ENCODE results near the gene PREPL. TPM values are rescaled to one million over a fixed set of nuclear protein-coding genes. Genes with fewer than 3 reads are reported as not detected.
"Not testable (repeated sequence)": the region's sequence is repeated elsewhere in the genome, so short reads cannot be mapped to it uniquely, and the experiment has no call there.

The PREPL gene
- total and polyA plus RNA-seq, 2 of the 4 experiments (the other 2 are of a cell fraction), result 27.6 to 39.6 TPM

- H3K4me3 ChIP-seq (ENCODE audit: insufficient read depth, low read depth, low read length); H3K56ac ChIP-seq (ENCODE audit: extremely low read depth, insufficient read depth, low read length); H4K5ac ChIP-seq (ENCODE audit: low read depth, low read length); H3K36me3 ChIP-seq (ENCODE audit: control insufficient read depth, insufficient read depth, low read length); H3K79me1 ChIP-seq (ENCODE audit: low read depth in 1 of 2, low read length in 2 of 2); H3K4me2 ChIP-seq (ENCODE audit: low read depth, low read length); POLR2A ChIA-PET (ENCODE audit: unreplicated experiment); H3K9me1 ChIP-seq (ENCODE audit: insufficient read depth, low read length); CTCF ChIA-PET; H2BK5ac ChIP-seq (ENCODE audit: low read depth, low read length, poor library complexity, severe bottlenecking); H3K18ac ChIP-seq (ENCODE audit: low read depth, low read length); H3K14ac ChIP-seq (replicated peaks; ENCODE audit: low read depth, low read length); H2AFZ ChIP-seq (replicated peaks; ENCODE audit: low read length, poor library complexity); BruUV-seq (replicated peaks); H4K20me1 ChIP-seq (ENCODE audit: insufficient read depth, low read length); H3K4ac ChIP-seq (ENCODE audit: low read depth, low read length); ATAC-seq (ENCODE audit: low read depth); H3K4me1 ChIP-seq (ENCODE audit: control insufficient read depth, insufficient read depth, low read length); H3K9me3 ChIP-seq (ENCODE audit: control insufficient read depth, insufficient read depth, low read length); H2BK120ac ChIP-seq (ENCODE audit: low read depth, low read length); H2BK15ac ChIP-seq (ENCODE audit: low read depth, low read length); H2AK9ac ChIP-seq (replicated peaks; ENCODE audit: low read depth, low read length, poor library complexity); H3K23ac ChIP-seq (ENCODE audit: low read depth, low read length); H2AK5ac ChIP-seq (ENCODE audit: low read depth, low read length); H3K9ac ChIP-seq (ENCODE audit: low read depth, low read length); DNase-seq; H2BK20ac ChIP-seq (ENCODE audit: low read depth, low read length); H3K27ac ChIP-seq (ENCODE audit: insufficient read depth, low read length); in situ Hi-C loops (cut with MboI; ENCODE audit: low sequenced_read_pairs); H4K8ac ChIP-seq (ENCODE audit: low read depth in 2 of 2, low read length in 2 of 2); dilution Hi-C loops (cut with HindIII; ENCODE audit: low sequenced_read_pairs, unreplicated experiment); H4K91ac ChIP-seq (ENCODE audit: insufficient read depth, low read depth, low read length); H3K27me3 ChIP-seq (ENCODE audit: control insufficient read depth, insufficient read depth, low read length): not testable (repeated sequence)
- WGBS, 2 experiments (ENCODE audit: extremely low coverage in 2 of 2, insufficient read length in 1 of 2), result no CpG with 5 or more reads among the region's 2 CpGs
- intact Hi-C loops (cut with micrococcal nuclease), result loop anchor here (5.0 kb wide), 1 partner anchor 298 kb away; no protein-coding TSS in a partner anchor
These were observed 23.9 kb upstream of the PREPL start for GRCh38 chr2:44385226-44385625.

Measured in IMR-90 (cell line).